ENCODE results near the gene IRF2BP1. TPM values are rescaled to one million over a fixed set of nuclear protein-coding genes. Genes with fewer than 3 reads are reported as not detected.

IRF2BP1 gene
- total RNA-seq, 1 experiment from 2014 or later: 29.7 TPM

GRCh38 chr19:45882652-45883585 lies 3.0 kb downstream of the IRF2BP1 start:
- BruUV-seq (replicated peaks): no TSS peak
- intact Hi-C loops (cut with micrococcal nuclease; ENCODE audit: unreplicated experiment): loop anchor here (1.0 kb wide), 1 partner anchor 20 kb away; the partner anchor contains the start of gene SYMPK
- DNase-seq (ENCODE audit: low spot score): peak; percentile 91
- Histone ChIP-seq H3K9me3 (ENCODE audit: low read depth, low read length, poor library complexity, severe bottlenecking) (no peaks in the 10 kb centered on the region), H3K4me1 (ENCODE audit: insufficient read depth, low read length, poor library complexity, severe bottlenecking) (peaks cover 29% of the 10 kb centered on the region), H3K4me3 (ENCODE audit: low read depth, low read length, poor library complexity, severe bottlenecking) (peak overlapping the region; percentile 32), H3K36me3 (ENCODE audit: insufficient read depth, low read length, poor library complexity, severe bottlenecking) (peaks cover 2% of the 10 kb centered on the region), H3K27ac (ENCODE audit: low read depth, low read length, poor library complexity, severe bottlenecking) (no peak overlapping the region), H3K27me3 (replicated peaks; ENCODE audit: insufficient read depth, low read depth, low read length, poor library complexity) (no peaks in the 10 kb centered on the region)
- POLR2A ChIA-PET (ENCODE audit: low non-redundant PET): no interaction called here
- TF ChIP-seq EZH2 (IDR thresholded peaks at IDR 0.05; ENCODE audit: borderline replicate concordance, low read depth, low read length, poor library complexity, severe bottlenecking): no peak
- TF ChIP-seq, protein P1, sequence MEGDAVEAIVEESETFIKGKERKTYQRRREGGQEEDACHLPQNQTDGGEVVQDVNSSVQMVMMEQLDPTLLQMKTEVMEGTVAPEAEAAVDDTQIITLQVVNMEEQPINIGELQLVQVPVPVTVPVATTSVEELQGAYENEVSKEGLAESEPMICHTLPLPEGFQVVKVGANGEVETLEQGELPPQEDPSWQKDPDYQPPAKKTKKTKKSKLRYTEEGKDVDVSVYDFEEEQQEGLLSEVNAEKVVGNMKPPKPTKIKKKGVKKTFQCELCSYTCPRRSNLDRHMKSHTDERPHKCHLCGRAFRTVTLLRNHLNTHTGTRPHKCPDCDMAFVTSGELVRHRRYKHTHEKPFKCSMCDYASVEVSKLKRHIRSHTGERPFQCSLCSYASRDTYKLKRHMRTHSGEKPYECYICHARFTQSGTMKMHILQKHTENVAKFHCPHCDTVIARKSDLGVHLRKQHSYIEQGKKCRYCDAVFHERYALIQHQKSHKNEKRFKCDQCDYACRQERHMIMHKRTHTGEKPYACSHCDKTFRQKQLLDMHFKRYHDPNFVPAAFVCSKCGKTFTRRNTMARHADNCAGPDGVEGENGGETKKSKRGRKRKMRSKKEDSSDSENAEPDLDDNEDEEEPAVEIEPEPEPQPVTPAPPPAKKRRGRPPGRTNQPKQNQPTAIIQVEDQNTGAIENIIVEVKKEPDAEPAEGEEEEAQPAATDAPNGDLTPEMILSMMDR (conservative IDR thresholded peaks at IDR 0.05; ENCODE audit: low read depth, low read length): peak; percentile 100
- CTCF ChIA-PET: no interaction called here

GRCh38 chr19:45881909-45882528 lies 3.9 kb downstream of the IRF2BP1 start:
- intact Hi-C loops (cut with micrococcal nuclease; ENCODE audit: unreplicated experiment): no loop called here
- ChIA-PET CTCF (interaction anchor here (0.7 kb wide), 1 partner anchor 92 kb away, joined by 4 read pairs; the partner anchor contains the start of gene NOVA2), POLR2A (ENCODE audit: low non-redundant PET) (no interaction called here)
- Histone ChIP-seq H3K27me3 (replicated peaks; ENCODE audit: insufficient read depth, low read depth, low read length, poor library complexity) (no peaks in the 10 kb centered on the region), H3K4me3 (ENCODE audit: low read depth, low read length, poor library complexity, severe bottlenecking) (no peak overlapping the region), H3K27ac (ENCODE audit: low read depth, low read length, poor library complexity, severe bottlenecking) (no peak overlapping the region), H3K9me3 (ENCODE audit: low read depth, low read length, poor library complexity, severe bottlenecking) (no peaks in the 10 kb centered on the region), H3K36me3 (ENCODE audit: insufficient read depth, low read length, poor library complexity, severe bottlenecking) (peaks cover 2% of the 10 kb centered on the region), H3K4me1 (ENCODE audit: insufficient read depth, low read length, poor library complexity, severe bottlenecking) (peaks cover 28% of the 10 kb centered on the region)
- no TSS peak for BruUV-seq (replicated peaks)
- no peak for DNase-seq (ENCODE audit: low spot score)
- TF ChIP-seq EZH2 (IDR thresholded peaks at IDR 0.05; ENCODE audit: borderline replicate concordance, low read depth, low read length, poor library complexity, severe bottlenecking): no peak
- TF ChIP-seq, protein P1 (conservative IDR thresholded peaks at IDR 0.05; ENCODE audit: low read depth, low read length): no peak

GRCh38 chr19:45881082-45881908 lies 4.6 kb downstream of the IRF2BP1 start:
- no peak for DNase-seq (ENCODE audit: low spot score)
- Histone ChIP-seq H3K4me3 (ENCODE audit: low read depth, low read length, poor library complexity, severe bottlenecking) (no peak overlapping the region), H3K27ac (ENCODE audit: low read depth, low read length, poor library complexity, severe bottlenecking) (no peak overlapping the region), H3K27me3 (replicated peaks; ENCODE audit: insufficient read depth, low read depth, low read length, poor library complexity) (no peaks in the 10 kb centered on the region), H3K4me1 (ENCODE audit: insufficient read depth, low read length, poor library complexity, severe bottlenecking) (peaks cover 26% of the 10 kb centered on the region), H3K36me3 (ENCODE audit: insufficient read depth, low read length, poor library complexity, severe bottlenecking) (peaks cover 2% of the 10 kb centered on the region), H3K9me3 (ENCODE audit: low read depth, low read length, poor library complexity, severe bottlenecking) (no peaks in the 10 kb centered on the region)
- ChIA-PET POLR2A (ENCODE audit: low non-redundant PET) (no interaction called here), CTCF (interaction anchor here (0.7 kb wide), 1 partner anchor 92 kb away, joined by 4 read pairs; the partner anchor contains the start of gene NOVA2)
- TF ChIP-seq EZH2 (IDR thresholded peaks at IDR 0.05; ENCODE audit: borderline replicate concordance, low read depth, low read length, poor library complexity, severe bottlenecking): no peak
- TF ChIP-seq, protein P1 (conservative IDR thresholded peaks at IDR 0.05; ENCODE audit: low read depth, low read length): no peak
- intact Hi-C loops (cut with micrococcal nuclease; ENCODE audit: unreplicated experiment): no loop called here
- BruUV-seq (replicated peaks): no TSS peak
